HEK293 (cell line): Measurements from ENCODE around the gene ZNF605.

Experiments used
- HOXA7 ChIP-seq: sonication (generic); formaldehyde crosslinking; IDR thresholded peaks from 2 replicates; pipeline ENCODE4 v1.8.1; 2022; ENCODE audit warnings: missing genetic modification reagents, borderline replicate concordance
- KLF1 ChIP-seq: fragments of 450-650 bp; formaldehyde crosslinking; IDR thresholded peaks from 2 replicates; pipeline ENCODE4 v1.5.1; 2016; ENCODE audit warnings: missing biosample characterization, missing genetic modification characterization
- OVOL3 ChIP-seq: fragments of 450-650 bp; formaldehyde crosslinking; IDR thresholded peaks from 2 replicates; pipeline ENCODE4 v1.5.1; 2016; ENCODE audit warnings: missing biosample characterization, missing genetic modification characterization

DNA sequence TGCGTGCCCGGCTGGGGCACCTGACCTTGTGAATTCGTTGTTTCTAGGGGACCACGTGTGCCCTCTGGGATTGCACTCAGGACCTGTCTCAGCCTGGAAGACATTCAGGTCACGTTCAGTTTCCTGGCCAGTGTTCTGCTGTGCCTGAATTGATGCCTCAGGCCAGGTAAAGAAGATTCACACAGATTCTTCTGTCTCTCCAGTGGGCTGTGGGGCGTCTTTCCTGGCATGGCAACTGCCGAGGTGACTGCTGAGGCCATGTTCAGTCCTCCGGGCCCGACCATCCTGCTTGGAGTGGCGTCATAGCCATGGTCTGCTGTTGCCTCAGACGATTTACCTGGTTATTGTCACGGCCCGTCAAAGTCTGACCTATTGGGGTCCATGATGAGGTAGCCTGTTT, 13.5 kb downstream of the ZNF605 start:
- no peak for TF ChIP-seq HOXA7
- TF ChIP-seq OVOL3 = no peak
- TF ChIP-seq KLF1 = no peak
